GM11168 (cell line): Measurements from ENCODE around the gene HLTF.
"Not testable (repeated sequence)": the region's sequence is repeated elsewhere in the genome, so short reads cannot be mapped to it uniquely, and the experiment has no call there.

ENCODE experiments used
- in situ Hi-C: fragments of 300-500 bp; cut with MboI; formaldehyde crosslinking; loops from one replicate; pipeline ENCODE4 v1.12.0; 2022; ENCODE audit warnings: low sequenced_read_pairs; ENCODE audit not compliant: unreplicated experiment

Gene HLTF

GRCh38 chr3:149086232-149086988 is at the start of gene HLTF:
Gene HLTF (minus strand): TSS chr3:149086533. CDS start chr3:149086336, 197 bp downstream.
- in situ Hi-C loops: no loop called here

- in situ Hi-C loops: no loop called here
These were observed 48.2 kb upstream of the HLTF start for GRCh38 chr3:149134575-149134974.

- in situ Hi-C loops: no loop called here
These were observed 45.3 kb upstream of the HLTF start for GRCh38 chr3:149131589-149131988.

GRCh38 chr3:149129326-149130205 is 43.2 kb upstream of the HLTF start, which contains the start of gene HPS3:
Gene HPS3 (plus strand): TSS chr3:149129638. CDS start chr3:149129724, 86 bp downstream.
- in situ Hi-C loops: no loop called here

GRCh38 chr3:149128821-149129220 is 42.5 kb upstream of the HLTF start:
- in situ Hi-C loops: no loop called here

- in situ Hi-C loops: no loop called here
These were observed 36.6 kb upstream of the HLTF start for GRCh38 chr3:149122721-149123578.

GRCh38 chr3:149120051-149120972 is 34.0 kb upstream of the HLTF start:
- in situ Hi-C loops: no loop called here

GRCh38 chr3:149119466-149119865 is 33.1 kb upstream of the HLTF start:
- in situ Hi-C loops: loop anchor here (5.0 to 10.0 kb wide), 2 partner anchors 153 to 165 kb away; no protein-coding TSS in a partner anchor

- in situ Hi-C loops: loop anchor here (5.0 to 10.0 kb wide), 2 partner anchors 154 to 164 kb away; no protein-coding TSS in a partner anchor
These were observed 32.4 kb upstream of the HLTF start for GRCh38 chr3:149118724-149119123.

- in situ Hi-C loops: loop anchor here (5.0 to 10.0 kb wide), 2 partner anchors 157 to 160 kb away; no protein-coding TSS in a partner anchor
These were observed 28.8 kb upstream of the HLTF start for GRCh38 chr3:149115114-149115513.

GRCh38 chr3:149114458-149114857 is 28.1 kb upstream of the HLTF start:
- in situ Hi-C loops: loop anchor here (10.0 kb wide), 1 partner anchor 160 kb away; no protein-coding TSS in a partner anchor

GRCh38 chr3:149104484-149104883 is 18.2 kb upstream of the HLTF start:
- in situ Hi-C loops: no loop called here

- in situ Hi-C loops: no loop called here
These were observed 15.3 kb upstream of the HLTF start for GRCh38 chr3:149101641-149102040.

GRCh38 chr3:149101154-149101553 is 14.8 kb upstream of the HLTF start:
- in situ Hi-C loops: no loop called here

GRCh38 chr3:149097987-149098386 is 11.7 kb upstream of the HLTF start:
- in situ Hi-C loops: not testable (repeated sequence)

GRCh38 chr3:149095487-149095886 is 9.2 kb upstream of the HLTF start:
- in situ Hi-C loops: no loop called here

GRCh38 chr3:149091983-149092382 is 5.7 kb upstream of the HLTF start:
- in situ Hi-C loops: no loop called here

GRCh38 chr3:149090907-149091306 is 4.6 kb upstream of the HLTF start:
- in situ Hi-C loops: no loop called here

- in situ Hi-C loops: no loop called here
These were observed 4.1 kb upstream of the HLTF start for GRCh38 chr3:149090461-149090860.
